HG03520 (cell line): ENCODE measurements around the gene DGKH.
"Not testable (repeated sequence)": the region's sequence is repeated elsewhere in the genome, so short reads cannot be mapped to it uniquely, and the experiment has no call there.

ENCODE experiments used
- ATAC-seq: cut with Tn5 transposase; IDR thresholded peaks from one replicate; pipeline ENCODE4 v1.9.1; 2021; ENCODE audit warnings: mild to moderate bottlenecking, moderate library complexity; ENCODE audit not compliant: unreplicated experiment

DGKH gene

DNA sequence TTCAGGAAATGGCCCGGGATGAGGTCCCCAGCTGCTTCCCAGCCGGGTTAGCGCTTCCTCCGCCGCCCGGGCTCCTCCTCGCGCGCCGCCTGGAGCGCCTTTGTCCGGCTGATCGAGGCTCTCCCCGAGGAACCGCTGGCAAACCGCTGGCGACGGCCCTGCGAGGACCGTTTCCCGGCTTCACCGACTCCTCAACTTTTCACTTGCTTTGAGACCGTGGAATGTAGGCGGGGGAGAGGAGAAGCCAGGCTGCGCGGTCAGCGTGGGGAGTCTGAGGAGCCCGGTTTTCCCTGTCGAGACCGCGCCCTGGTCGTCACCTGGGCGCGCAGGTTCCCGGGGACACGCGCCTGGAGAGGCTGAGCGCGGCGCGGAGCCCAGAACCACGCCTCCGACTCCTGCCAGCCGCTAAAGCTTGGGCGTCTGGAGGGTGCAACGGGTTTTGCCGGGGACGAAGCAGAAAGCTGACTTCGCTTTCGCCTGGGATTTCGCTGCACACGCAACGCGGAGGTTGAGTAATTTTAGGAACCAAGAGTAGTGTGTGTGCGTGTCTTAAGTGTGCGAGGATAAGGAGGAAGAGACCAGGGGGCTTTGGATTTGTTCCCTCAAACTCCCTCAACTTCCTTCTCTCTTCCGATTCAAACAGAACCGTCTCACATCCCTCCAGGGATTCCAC, 7.3 kb upstream of the DGKH start:
- peak; percentile 19 for ATAC-seq

DNA sequence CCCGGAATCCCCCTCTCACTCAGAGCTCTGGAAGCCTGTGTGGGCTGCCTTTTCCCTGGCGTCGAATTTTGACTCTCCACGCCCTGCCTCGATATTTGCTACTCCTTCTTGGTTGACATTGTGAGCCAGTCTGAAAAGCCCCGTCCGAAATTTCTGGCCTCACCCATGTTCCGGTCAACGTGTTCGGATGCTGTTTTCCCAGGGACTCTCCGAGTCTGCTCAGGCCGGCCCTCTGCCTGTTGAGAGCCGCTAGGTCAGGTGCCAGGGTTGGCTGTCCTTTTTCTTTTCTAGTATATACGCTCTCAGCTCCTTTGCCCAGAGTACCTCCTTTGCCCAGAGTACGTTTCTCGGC, 6.8 kb upstream of the DGKH start:
- ATAC-seq: no peak

DNA sequence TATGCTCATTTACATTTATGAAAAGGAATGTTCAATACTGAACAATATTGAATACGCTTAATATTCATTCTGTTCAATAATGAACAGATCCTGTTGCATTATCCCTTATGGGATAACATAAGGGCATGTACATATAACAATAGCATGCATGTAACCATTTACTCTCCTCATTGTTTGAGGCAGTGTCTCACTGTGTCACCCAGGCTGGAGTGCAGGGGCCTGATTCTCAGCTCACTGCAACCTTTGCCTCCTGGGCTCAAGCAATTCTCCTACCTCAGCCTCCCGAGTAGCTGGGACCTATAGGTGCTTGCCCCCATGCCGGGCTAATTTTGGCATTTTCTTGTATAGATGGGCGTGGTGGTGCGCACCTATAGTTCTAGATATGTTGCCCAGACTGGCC, 4.8 kb upstream of the DGKH start:
- no peak for ATAC-seq

DNA sequence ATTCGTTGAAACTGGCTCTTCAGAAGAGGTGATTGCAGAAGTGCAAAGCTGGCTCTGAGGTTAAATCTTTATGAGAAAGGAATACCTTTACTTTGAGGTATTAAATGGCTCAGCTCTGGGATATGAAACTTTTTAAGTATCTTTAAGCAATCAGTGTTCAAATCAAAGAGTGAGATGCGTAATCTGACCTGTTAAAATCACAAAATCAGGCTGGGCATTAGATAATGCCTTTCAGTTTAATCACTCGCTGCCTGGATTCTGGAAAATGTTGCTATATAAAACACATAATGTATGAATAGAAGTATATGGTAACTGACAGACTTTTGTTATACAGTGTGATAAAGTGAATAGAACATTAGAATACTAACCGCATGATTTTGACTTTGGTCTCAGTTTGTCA, 2.0 kb upstream of the DGKH start:
- no peak for ATAC-seq

DNA sequence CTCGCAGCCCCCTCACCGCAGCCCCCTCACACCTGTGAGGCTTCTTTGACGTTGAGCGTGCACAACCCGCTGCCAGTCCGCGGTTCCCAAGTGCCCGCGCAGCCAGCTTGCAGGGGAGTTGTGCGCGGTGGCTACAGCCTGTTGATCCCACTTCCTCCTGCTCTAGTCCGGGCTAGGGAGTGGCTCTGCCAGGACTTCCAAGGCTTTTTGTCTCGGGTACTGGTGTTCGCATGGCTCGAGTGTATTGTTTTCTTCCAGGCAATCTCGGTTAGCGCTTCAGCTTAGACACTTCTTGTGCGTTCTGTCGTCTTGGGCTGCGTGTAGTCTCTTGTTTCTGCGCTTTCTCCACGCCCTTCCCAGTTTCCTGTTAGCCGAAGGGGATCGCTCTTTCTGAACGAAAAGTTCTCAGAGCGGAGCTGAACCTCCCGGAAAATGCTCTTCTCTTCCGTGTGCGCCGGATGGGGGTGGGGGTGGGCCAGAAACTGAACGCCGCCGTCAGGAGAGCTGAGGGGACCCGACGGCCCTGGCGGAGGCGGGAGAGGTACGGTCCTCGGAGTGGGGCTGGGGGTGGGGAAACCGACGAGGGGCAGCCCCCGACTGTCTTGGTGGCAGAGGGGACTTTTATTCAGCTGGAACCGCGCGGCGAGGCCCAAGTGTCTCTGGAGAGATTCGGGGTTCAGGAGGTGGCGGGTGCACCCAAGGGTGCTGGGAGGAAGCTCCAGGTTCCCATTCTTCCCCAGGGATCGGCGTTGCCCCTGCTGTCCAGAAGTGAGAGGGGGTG, 697 bp upstream of the DGKH start:
- ATAC-seq: peak; percentile 6

DNA sequence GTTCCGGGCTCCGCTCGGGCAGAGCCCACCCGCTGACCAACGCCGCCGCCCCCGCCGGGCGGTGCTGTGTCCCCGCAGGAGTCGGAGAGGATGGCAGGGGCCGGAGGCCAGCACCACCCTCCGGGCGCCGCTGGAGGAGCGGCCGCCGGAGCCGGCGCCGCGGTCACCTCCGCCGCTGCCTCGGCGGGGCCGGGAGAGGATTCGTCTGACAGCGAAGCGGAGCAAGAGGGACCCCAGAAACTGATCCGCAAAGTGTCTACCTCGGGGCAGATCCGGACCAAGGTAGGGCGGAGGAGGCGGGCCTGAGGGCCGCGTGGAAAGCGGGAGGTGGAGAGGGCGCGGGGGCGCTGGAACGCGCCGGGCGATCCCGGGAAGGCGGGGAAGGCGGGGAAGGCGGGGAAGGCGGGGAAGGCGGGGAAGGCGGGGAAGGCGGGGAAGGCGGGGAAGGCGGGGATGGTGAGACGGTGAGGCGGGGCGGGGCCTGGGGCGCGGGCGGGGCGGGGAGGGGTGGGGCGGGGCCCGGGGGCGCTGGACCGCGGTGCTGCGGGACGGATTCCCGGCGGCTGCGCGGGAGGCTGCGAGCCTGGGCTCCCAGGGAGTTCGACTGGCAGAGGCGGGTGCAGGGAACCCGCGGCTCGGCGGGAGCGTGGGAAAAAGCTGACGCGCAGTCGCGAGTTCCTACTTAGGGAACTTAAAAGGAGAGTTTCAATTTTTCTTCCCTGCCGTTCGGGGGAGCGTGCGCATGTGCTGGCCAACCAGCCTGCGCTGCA, 421 bp downstream of the DGKH start:
- ATAC-seq: peak; percentile 52

DNA sequence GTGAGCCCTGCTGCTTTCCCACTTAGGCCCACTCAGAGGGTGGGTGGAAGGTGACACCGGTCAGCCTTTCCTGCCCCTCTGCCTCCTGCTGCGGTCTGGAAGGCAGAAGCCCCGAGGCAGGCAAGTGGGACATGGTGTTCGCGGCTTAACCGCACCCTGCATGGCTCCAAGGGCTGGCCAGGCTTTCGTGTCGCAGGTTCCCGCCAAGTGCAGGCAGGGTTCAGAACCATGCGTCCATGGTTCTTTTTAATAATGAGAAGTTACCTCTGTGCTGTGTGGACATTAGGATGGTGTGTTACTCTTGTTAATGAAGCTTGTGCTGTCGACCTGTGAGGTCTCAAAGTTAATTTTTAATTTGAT, 986 bp downstream of the DGKH start:
- ATAC-seq: no peak

DNA sequence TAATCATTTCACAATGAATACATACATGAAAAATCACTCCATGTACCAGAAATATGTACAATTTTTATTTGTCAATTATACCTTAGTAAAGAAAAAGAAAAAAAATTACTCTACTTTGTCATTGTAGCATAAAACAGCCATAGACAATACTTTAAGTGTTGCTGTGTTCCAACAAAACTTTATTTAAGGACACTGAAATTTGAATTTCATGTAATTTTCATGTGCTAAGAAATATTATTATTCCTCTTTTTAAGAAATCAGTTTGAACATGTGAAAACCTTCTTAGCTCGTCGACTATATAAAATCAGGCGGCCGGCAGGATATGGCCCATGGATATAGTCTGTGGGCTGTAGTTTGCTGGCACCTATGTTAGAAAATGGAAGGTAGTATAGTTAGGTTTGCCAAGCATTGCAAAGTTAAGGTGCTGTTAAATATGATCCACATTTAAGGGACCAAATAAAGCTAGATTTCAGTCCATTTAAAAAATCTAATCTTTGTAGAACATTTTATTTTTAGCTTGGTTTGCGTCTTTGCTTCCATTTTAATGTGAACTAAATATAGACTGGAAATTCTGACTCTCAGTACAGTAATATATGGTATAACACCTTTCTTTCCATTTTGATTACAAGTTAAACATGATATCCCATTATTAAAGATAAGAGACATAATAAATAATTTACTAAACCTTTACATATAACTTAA, 6.5 kb downstream of the DGKH start:
- ATAC-seq: no peak

DNA sequence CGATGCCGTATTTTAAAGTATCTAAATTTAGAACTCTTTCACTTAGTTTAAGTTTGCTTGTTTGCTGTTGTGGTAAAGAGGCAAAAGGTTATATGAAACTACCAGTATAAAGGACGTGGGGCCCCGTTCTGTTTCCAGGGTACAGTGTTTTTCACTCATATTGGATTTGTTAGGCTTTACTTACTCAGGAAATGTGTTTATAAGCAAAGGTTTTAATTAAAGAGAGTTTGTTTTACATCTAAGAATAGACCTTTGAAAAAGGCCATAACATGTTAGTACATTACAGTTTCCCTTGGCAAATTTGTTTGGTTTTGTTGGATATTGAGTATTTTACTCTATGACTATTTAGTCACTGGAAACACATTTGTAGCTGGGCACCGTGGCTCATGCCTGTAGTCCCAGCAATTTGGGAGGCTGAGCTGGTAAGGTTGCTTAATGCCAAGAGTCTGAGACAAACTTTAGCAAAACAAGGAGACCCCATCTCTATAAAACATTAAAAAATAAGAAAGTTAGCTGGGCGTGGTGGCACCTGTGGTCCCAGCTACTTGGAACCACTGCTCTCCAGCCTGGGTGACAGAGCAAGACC, 7.1 kb downstream of the DGKH start:
- ATAC-seq: no peak

DNA sequence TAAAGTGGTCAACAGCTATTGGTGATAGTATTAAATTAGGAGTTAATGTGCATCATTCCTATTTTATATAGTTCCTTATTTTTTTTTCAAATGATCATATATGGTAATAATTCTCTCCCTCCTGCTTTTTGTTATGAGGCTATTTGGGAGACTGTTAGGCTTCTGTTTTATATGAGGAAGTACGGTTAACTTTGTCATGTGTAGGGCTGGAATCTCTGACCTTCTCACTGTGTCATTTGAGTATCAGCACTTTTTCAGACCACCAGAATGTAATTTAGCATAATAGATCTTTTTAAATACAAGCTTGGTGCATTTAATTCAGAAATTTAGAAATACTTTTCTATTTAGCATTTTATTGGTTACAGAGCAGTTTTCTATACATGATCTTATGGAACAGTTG, 7.7 kb downstream of the DGKH start:
- ATAC-seq: no peak

DNA sequence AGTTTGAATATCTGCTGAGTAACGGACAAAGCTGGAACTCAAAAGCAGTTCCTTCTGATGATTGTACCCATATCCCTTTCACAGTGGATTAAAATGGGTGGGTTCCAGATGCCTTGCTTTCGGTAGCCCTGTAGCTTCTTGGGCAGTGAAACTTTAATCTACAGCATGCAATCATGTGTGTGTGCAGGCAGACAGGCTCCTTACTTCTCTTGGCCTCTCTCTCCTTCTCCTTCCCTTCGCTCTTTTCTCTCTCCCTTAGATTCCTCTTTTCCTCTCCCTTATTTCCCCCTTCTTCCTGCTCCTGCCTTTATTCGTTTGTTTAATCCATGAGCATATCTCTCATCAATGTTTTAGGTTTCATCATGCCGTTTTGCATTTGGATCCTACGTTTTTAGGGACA, 8.1 kb downstream of the DGKH start:
- ATAC-seq: no peak

DNA sequence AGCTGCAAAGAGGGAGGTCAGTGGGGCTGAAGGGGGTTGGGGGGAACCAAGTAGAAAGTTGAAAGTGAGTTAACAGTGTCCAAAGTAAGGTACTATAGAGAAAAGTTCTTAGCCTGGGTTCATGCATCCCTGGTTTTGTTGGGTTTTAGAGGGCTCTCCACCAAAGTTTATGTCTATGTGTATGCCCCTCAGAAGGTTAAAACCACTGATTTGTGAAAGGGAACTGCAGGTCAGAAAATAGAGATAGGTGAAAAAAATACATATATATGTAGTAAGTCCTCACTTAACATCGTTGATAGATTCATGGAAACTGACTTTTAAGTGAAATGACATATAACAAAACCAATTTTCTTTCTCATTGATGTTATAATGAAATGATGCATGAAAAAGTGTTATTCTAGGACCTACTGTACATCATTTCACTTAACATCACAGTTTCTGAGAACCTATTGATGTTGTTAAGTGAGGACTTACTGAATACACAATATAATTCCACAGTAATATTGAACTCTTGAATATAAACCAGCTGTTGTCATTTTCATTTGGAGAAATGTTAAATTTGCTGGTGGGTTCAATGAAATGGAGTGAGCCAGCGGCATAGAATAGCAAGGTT, 9.6 kb downstream of the DGKH start:
- no peak for ATAC-seq

DNA sequence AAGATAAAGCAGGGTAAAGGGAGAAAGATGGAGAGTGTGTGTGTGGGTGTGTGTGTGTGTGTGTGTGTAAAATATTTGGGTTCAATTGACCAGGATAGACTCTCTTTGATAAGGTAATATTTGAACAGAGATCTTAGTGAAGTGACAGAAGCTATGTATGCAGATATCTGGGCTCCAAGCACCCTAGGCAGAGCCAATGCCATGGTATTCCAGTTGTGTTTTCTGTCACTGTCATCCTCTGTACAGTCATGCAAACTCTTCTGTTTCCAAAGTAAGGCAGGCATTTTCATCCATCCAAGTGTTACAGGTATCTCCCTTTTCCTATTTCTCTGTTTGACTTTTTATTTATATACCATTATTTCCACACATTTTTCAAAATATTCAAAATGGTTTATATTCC, 13.5 kb downstream of the DGKH start:
- no peak for ATAC-seq

DNA sequence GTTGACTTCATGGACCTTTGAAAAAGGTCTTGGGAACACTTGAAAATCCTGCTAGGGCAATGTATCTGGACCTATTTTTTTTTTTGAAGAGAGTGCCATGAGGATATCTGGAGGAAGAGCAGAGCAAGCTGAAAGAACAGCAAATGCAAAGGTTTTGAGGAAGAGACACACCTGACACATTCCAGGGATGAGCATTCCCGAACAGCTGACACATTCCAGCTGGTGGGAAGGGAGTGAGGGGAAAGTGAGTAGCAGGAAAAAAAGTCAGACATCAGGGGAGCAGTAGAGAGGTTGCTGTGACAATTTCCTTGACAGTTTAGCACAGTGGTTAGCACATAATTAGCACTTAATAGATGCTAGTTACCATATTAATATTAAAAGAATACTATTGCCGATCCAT, 14.7 kb downstream of the DGKH start:
- no peak for ATAC-seq

DNA sequence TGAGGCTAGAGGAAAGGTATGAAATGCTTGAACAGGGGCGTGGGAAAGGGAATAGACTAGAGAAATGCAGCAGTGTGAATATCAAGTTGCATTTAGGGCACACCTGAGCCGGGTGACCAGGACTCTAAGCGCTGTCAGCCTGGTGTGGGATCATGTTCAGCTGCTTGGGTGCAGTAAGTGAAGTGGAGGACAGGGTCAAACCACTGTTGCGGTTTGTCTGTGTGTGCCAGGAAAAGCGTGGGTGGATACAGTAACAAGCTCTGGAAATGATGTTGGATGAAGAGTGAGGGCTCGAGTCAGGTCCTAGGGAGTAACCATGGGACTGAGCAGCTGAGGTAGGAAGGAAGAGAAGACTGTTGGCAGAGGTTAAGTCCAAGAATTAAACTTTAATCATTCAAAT, 15.8 kb downstream of the DGKH start:
- no peak for ATAC-seq

DNA sequence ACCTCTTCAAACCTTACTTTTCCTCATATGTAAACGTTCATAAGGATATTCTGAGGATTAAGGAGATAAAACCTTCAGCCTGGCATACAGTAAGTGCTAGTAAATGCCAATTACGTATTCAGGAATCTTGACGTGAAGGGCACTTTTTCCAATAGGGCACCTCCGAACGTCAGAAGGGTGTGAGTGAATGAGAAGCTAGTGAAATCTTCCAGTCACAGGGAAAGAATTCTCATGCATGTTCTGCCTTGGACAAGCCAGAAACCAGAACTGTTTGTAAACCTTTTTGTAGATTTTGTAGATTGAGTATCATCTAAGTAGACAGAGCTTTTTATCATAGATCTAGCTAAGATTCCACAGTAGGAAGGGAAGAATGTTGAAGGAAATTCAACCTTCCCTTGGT, 16.5 kb downstream of the DGKH start:
- no peak for ATAC-seq

DNA sequence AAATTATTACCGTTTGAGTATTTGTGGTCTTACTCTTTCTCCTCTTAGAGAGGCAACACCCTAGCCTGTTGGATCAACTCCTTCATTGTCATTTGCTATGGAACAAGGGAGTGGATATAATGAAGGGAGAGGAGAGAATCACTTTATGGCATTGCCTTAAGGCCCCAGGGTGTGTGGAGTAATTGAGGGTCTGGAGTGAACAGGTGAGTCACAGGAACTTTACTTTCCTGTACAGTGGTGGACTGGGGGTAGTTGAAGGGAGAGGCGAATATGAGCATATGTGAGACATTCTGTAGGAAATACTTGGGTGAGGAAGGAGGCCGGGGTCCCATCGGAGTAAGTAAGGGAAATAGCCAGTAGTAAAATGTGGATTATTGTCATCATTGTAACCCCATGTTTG, 17.0 kb downstream of the DGKH start:
- no peak for ATAC-seq

DNA sequence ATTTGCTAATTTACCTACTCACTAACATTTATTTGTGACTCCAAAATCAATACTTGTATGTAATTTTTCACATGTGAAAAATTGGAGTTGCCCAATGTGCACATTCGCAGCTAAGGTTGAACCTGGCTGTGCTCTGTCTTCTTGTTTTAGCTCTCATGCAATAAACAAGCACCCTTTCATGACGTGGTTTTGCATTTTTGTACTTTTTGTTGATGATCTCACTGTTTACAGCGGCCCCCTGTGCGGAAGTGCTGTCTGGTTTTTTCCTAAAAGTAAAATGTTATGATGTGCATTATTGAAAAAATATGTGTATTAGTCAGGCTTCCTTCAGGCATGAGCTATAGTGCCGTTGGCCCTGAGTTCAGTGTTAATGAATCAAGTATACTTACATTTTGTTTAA, 18.1 kb downstream of the DGKH start:
- ATAC-seq: no peak

DNA sequence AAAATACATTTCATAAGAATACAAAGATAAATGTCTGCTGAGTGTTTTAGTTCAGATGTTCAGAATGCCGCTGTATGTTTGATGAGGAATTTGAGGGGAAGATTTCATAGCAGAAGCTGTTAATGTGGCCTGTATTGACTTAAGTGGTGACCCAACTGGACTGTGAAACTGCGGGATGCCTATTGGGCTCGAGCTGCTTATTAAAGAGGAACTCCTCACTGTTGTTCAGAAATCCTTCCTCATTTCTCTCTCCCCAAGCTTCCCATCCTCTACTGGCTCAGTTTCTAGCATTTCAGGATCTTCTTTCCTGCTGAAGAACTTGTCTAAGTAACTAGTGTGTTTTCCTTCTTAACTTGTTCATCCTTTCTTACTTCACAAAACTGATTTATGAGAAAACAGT, 20.4 kb downstream of the DGKH start:
- ATAC-seq: no peak

DNA sequence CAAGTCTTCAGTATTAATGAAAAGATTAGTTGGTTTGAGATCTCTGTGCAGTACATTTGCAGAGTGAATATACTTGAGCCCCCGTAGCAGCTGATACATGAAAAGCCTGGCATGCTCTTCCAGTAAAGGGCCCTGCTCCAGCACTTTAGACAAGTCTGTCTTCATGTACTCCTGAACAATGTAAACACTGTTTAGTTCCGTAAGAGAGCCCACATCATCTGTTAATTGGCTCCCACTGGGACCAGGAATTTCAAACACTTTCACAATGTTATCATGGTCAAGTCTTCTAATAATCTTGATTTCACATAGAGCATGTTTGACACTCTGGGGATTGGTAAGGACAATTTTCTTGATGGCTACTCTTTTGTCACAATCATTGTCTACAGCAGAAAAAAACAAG, 22.2 kb downstream of the DGKH start:
- ATAC-seq: not testable (repeated sequence)

DNA sequence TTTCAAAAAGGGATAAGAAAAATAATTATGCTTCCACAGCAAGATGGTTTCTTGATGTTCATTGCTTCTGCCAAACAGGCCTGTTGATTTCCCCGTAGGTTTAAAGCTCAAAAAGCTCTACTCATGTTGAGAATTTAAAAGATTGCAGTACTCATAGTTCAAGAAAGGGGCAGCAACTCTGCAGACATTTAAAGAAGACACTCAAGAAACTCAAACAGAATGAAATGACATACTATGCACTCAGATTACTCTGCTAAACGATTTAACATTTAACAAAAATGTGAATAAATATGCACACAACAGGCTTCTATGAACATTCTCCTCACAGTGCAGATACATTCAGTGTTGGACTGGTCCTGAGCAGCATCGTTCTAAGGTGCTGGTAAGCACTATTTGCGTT, 22.7 kb downstream of the DGKH start:
- ATAC-seq: not testable (repeated sequence)
